Endothelial cell of umbilical vein (primary cell): ENCODE results near the gene GMPPA.

ENCODE experiments used
- MYC ChIP-seq: IDR thresholded peaks from one replicate; pipeline ENCODE4 v1.6.1; 2011; ENCODE audit warnings: mild to moderate bottlenecking, low read depth, low read length
- POLR2AphosphoS5 ChIP-seq: IDR thresholded peaks from 2 replicates; pipeline ENCODE4 v1.6.1; 2012; ENCODE audit warnings: low read depth, mild to moderate bottlenecking, control low read depth, low read length, moderate library complexity; ENCODE audit not compliant: insufficient read depth
- TF ChIP-seq, protein P1 (sequence below), 2 donors: IDR thresholded peaks; 1 replicate in 1 of 2; 2 replicates in 1 of 2; pipeline ENCODE4 v1.5.1; 2011; ENCODE audit warnings: low read length in 2 of 2, mild to moderate bottlenecking in 2 of 2, moderate library complexity in 2 of 2, control low read depth in 1 of 2, inconsistent platforms in 1 of 2, low read depth in 1 of 2; ENCODE audit not compliant: insufficient read depth in 1 of 2; ENCODE audit errors: extremely low read depth in 1 of 2

GRCh38 chr2:219525533-219526232 lies 27.0 kb downstream of the GMPPA start:
- TF ChIP-seq POLR2AphosphoS5 (no peak), MYC (no peak)
- TF ChIP-seq, protein P1, sequence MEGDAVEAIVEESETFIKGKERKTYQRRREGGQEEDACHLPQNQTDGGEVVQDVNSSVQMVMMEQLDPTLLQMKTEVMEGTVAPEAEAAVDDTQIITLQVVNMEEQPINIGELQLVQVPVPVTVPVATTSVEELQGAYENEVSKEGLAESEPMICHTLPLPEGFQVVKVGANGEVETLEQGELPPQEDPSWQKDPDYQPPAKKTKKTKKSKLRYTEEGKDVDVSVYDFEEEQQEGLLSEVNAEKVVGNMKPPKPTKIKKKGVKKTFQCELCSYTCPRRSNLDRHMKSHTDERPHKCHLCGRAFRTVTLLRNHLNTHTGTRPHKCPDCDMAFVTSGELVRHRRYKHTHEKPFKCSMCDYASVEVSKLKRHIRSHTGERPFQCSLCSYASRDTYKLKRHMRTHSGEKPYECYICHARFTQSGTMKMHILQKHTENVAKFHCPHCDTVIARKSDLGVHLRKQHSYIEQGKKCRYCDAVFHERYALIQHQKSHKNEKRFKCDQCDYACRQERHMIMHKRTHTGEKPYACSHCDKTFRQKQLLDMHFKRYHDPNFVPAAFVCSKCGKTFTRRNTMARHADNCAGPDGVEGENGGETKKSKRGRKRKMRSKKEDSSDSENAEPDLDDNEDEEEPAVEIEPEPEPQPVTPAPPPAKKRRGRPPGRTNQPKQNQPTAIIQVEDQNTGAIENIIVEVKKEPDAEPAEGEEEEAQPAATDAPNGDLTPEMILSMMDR (IDR thresholded peaks at IDR 0.05; ENCODE audit: extremely low read depth in 1 of 2, insufficient read depth in 1 of 2, low read depth in 1 of 2, low read length in 2 of 2) = no peak
